Measurements from ENCODE around the gene IL17RB.

- TF ChIP-seq CTCF (IDR thresholded peaks at IDR 0.05; ENCODE audit: insufficient read depth, low read depth, low read length) (no peak), EZH2 (IDR thresholded peaks at IDR 0.05; ENCODE audit: insufficient read depth, low read length) (no peak)
Measured at GRCh38 chr3:53820756-53821580, 25.4 kb upstream of the IL17RB start.

Measured in astrocyte (in vitro differentiated cells and primary cell).